Type B pancreatic cell (in vitro differentiated cells): Measurements from ENCODE around the gene BASP1. TPM values are rescaled to one million over a fixed set of nuclear protein-coding genes. Genes with fewer than 3 reads are reported as not detected.

Experiments
- DNase-seq: peaks from one replicate; pipeline ENCODE4 v3.0.0; 2021; ENCODE audit warnings: mixed read lengths; ENCODE audit not compliant: unreplicated experiment; ENCODE audit errors: extremely low spot score
- H3K27ac Mint-ChIP-seq: 2 replicates; pipeline ENCODE4 v1.8.0; 2021; ENCODE audit warnings: mild to moderate bottlenecking, mixed read lengths
- H3K27me3 Mint-ChIP-seq: 2 replicates; pipeline ENCODE4 v1.8.0; 2021; ENCODE audit warnings: mixed read lengths
- H3K36me3 Mint-ChIP-seq: 2 replicates; pipeline ENCODE4 v1.8.0; 2021; ENCODE audit warnings: mixed read lengths
- H3K4me1 Mint-ChIP-seq: one replicate; pipeline ENCODE4 v1.8.0; 2021; ENCODE audit warnings: mixed read lengths; ENCODE audit not compliant: unreplicated experiment
- H3K4me3 Mint-ChIP-seq: 2 replicates; pipeline ENCODE4 v1.8.0; 2021; ENCODE audit warnings: mild to moderate bottlenecking, mixed read lengths
- H3K9me3 Mint-ChIP-seq: 2 replicates; pipeline ENCODE4 v1.8.0; 2021; ENCODE audit warnings: mixed read lengths
- total RNA-seq: library from RNA; stranded (reverse); gene quantifications from 2 replicates; pipeline ENCODE4 v1.2.1, GENCODE V29; 2021; ENCODE audit warnings: low replicate concordance
- TF ChIP-seq, protein P1 (sequence below): fragments of 200-600 bp; sonication (generic); conservative IDR thresholded peaks from 2 replicates; pipeline ENCODE4 v1.5.0; 2021; ENCODE audit warnings: antibody characterized with exemption, mild to moderate bottlenecking

The BASP1 gene
- total RNA-seq, 1 donor from 2014 or later = 131 TPM

DNA sequence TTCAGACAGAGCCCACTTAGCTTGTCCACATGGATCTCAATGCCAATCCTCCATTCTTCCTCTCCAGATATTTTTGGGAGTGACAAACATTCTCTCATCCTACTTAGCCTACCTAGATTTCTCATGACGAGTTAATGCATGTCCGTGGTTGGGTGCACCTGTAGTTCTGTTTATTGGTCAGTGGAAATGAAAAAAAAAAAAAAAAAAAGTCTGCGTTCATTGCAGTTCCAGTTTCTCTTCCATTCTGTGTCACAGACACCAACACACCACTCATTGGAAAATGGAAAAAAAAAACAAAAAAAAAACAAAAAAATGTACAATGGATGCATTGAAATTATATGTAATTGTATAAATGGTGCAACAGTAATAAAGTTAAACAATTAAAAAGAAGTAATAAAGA lies 59.0 kb downstream of the BASP1 start:
- TF ChIP-seq, protein P1, sequence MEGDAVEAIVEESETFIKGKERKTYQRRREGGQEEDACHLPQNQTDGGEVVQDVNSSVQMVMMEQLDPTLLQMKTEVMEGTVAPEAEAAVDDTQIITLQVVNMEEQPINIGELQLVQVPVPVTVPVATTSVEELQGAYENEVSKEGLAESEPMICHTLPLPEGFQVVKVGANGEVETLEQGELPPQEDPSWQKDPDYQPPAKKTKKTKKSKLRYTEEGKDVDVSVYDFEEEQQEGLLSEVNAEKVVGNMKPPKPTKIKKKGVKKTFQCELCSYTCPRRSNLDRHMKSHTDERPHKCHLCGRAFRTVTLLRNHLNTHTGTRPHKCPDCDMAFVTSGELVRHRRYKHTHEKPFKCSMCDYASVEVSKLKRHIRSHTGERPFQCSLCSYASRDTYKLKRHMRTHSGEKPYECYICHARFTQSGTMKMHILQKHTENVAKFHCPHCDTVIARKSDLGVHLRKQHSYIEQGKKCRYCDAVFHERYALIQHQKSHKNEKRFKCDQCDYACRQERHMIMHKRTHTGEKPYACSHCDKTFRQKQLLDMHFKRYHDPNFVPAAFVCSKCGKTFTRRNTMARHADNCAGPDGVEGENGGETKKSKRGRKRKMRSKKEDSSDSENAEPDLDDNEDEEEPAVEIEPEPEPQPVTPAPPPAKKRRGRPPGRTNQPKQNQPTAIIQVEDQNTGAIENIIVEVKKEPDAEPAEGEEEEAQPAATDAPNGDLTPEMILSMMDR = no peak
- Mint-ChIP-seq H3K36me3 (peaks cover 28% of the 10 kb centered on the region), H3K4me1 (peaks cover 4% of the 10 kb centered on the region), H3K27ac (no peak overlapping the region), H3K9me3 (no peaks in the 10 kb centered on the region), H3K27me3 (no peaks in the 10 kb centered on the region), H3K4me3 (no peak overlapping the region)
- DNase-seq = no peak

DNA sequence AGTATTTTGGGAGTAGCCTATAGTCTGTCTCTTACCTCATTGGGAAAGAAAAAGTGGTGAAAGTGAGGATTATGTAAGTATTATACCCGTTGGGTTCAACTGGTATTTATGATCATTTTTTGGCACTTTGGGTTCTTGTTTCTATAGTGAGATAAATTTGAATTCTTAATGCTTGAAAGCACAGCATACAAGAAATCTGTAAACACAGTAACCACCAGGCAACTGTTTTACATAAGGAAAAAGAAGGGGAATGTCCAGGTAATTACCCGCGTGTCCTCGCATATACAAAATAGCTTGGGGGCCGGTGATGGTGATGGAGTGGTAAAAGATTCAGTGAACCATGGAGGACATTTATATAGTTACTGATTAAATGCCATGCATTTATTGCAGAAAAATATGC lies 60.5 kb downstream of the BASP1 start:
- no peaks in the 10 kb centered on the region for H3K9me3 Mint-ChIP-seq
- peaks cover 28% of the 10 kb centered on the region for H3K36me3 Mint-ChIP-seq
- H3K27ac Mint-ChIP-seq = no peak overlapping the region
- DNase-seq = no peak
- H3K4me1 Mint-ChIP-seq = peaks cover 4% of the 10 kb centered on the region
- TF ChIP-seq, protein P1 = no peak
- H3K27me3 Mint-ChIP-seq = no peaks in the 10 kb centered on the region
- no peak overlapping the region for H3K4me3 Mint-ChIP-seq

DNA sequence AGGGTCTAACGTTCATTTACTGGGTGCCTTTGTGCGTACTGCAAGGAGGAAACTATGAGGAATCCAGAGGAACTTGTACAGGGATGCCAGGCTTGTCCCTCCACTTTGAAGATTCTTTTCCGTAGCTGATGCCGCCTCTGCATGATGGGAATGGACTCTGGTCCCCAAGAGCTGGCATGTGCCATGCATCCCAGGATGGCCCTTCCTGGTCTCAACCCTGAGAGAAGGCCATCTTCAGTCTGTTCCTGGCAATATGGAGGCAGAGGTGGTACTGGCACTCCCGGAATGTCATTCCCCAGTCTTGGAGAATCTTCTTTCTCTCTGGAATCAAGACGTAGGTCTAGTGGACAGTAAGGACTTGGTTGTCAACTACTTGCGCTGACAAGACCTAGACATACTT lies 61.5 kb downstream of the BASP1 start:
- peaks cover 28% of the 10 kb centered on the region for H3K36me3 Mint-ChIP-seq
- no peak for DNase-seq
- H3K4me1 Mint-ChIP-seq = peaks cover 6% of the 10 kb centered on the region
- H3K4me3 Mint-ChIP-seq = no peak overlapping the region
- TF ChIP-seq, protein P1 = no peak
- peak overlapping the region; percentile 29 for H3K27ac Mint-ChIP-seq
- no peaks in the 10 kb centered on the region for H3K27me3 Mint-ChIP-seq
- peaks cover 1% of the 10 kb centered on the region for H3K9me3 Mint-ChIP-seq

GRCh38 chr5:17279487-17279886 lies 62.1 kb downstream of the BASP1 start:
- peaks cover 28% of the 10 kb centered on the region for H3K36me3 Mint-ChIP-seq
- peaks cover 9% of the 10 kb centered on the region for H3K4me1 Mint-ChIP-seq
- no peak for DNase-seq
- H3K27ac Mint-ChIP-seq = peak overlapping the region; percentile 29
- no peaks in the 10 kb centered on the region for H3K27me3 Mint-ChIP-seq
- peaks cover 4% of the 10 kb centered on the region for H3K9me3 Mint-ChIP-seq
- no peak overlapping the region for H3K4me3 Mint-ChIP-seq
- TF ChIP-seq, protein P1 = no peak

GRCh38 chr5:17282283-17283120 lies 65.1 kb downstream of the BASP1 start:
- no peak for DNase-seq
- H3K36me3 Mint-ChIP-seq = peaks cover 9% of the 10 kb centered on the region

More at GRCh38 chr5:17282283-17283120, 65.1 kb downstream of the BASP1 start:
- peaks cover 4% of the 10 kb centered on the region for H3K9me3 Mint-ChIP-seq
- TF ChIP-seq, protein P1 = no peak
- H3K27me3 Mint-ChIP-seq = no peaks in the 10 kb centered on the region
- peak overlapping the region; percentile 48 for H3K4me3 Mint-ChIP-seq
- peaks cover 9% of the 10 kb centered on the region for H3K4me1 Mint-ChIP-seq
- no peak overlapping the region for H3K27ac Mint-ChIP-seq
